Ovary (tissue), 3 donors: ENCODE measurements around the gene TM9SF1.

Source experiments
- CTCF ChIP-seq, 3 donors: fragments of 450-650 bp in 2 of 3; fragments of 200-600 bp in 1 of 3; IDR thresholded peaks; one replicate each; pipeline versions ENCODE4 v1.5.1 to v1.8.0; 2016 to 2022; ENCODE audit warnings: antibody characterized with exemption in 3 of 3, mild to moderate bottlenecking in 1 of 3
- EP300 ChIP-seq: sonication (generic); formaldehyde crosslinking; IDR thresholded peaks from one replicate; pipeline ENCODE4 v1.6.1; 2017; ENCODE audit warnings: antibody characterized with exemption
- donor health status: DM: no; HTN: no; CAD: no.

GRCh38 chr14:24219521-24219920, 24.3 kb upstream of the TM9SF1 start:
- TF ChIP-seq EP300 = no peak
- no peak for TF ChIP-seq CTCF (IDR thresholded peaks at IDR 0.05)
